Globus pallidus (tissue), 1 donor: Measurements from ENCODE around the gene BUD13.
"Not testable (repeated sequence)": the region's sequence is repeated elsewhere in the genome, so short reads cannot be mapped to it uniquely, and the experiment has no call there.

Source experiments
- DNase-seq: peaks from one replicate; pipeline ENCODE4 v3.0.0-alpha.2; 2015; ENCODE audit warnings: low spot score

BUD13 gene, protein sequence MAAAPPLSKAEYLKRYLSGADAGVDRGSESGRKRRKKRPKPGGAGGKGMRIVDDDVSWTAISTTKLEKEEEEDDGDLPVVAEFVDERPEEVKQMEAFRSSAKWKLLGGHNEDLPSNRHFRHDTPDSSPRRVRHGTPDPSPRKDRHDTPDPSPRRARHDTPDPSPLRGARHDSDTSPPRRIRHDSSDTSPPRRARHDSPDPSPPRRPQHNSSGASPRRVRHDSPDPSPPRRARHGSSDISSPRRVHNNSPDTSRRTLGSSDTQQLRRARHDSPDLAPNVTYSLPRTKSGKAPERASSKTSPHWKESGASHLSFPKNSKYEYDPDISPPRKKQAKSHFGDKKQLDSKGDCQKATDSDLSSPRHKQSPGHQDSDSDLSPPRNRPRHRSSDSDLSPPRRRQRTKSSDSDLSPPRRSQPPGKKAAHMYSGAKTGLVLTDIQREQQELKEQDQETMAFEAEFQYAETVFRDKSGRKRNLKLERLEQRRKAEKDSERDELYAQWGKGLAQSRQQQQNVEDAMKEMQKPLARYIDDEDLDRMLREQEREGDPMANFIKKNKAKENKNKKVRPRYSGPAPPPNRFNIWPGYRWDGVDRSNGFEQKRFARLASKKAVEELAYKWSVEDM

DNA sequence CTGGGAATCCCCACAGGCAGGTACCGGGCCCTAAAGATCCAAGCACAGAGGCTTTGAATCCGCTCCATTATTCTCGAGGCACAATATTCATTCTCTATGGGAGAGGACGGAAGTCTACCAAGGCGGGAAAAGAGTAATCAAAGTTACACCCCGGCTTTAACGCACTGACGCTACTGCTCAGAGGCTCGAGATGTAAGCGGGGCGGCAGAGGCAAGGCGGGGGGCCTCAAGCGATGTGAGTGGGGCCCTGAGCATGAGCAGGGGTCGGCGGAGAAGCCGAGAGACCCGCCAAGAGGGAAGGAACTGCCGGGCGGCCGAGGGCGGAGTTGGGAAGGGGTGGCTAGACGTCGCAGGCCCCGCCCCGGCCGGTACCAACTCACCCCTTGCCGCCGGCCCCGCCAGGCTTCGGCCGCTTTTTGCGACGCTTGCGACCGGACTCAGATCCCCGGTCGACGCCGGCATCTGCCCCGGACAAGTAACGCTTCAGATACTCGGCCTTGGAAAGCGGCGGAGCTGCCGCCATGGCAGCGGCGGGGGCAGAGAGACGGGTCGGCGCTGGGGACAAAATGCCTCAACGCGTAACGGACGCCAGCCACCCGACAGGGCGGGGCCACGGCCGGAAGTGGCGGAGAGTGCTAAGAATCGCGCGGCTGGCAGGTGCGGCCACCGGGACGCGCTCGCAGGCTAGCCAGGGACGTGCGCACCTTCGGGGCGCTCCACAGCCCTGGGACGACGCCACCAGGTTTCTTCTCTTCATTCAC lies at the start of gene BUD13:
TSS of gene BUD13 (minus strand) at position 545 of the 760 bp plus-strand sequence. CDS start at position 522, 23 bp downstream.
- DNase-seq = peak; percentile 84

DNA sequence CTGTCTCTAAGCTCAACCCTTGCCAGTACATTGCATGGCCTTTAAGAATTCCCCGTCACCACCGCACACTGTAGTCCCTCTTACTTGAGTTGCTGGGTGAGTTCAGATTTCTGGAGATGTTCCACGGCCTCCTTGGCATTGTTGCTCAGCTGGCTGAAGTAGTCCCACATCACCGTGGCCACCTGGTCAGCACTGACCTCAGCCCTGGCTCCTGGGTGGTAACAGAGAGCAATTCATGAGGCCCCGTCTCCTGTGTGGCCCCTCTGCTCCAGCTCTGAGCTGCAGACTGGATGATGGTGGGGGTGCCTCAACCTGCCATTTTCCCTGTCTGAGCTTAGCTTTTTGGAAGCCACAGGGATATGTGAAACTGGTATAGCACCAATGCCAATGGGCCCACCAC lies 49.8 kb upstream of the BUD13 start:
- no peak for DNase-seq

DNA sequence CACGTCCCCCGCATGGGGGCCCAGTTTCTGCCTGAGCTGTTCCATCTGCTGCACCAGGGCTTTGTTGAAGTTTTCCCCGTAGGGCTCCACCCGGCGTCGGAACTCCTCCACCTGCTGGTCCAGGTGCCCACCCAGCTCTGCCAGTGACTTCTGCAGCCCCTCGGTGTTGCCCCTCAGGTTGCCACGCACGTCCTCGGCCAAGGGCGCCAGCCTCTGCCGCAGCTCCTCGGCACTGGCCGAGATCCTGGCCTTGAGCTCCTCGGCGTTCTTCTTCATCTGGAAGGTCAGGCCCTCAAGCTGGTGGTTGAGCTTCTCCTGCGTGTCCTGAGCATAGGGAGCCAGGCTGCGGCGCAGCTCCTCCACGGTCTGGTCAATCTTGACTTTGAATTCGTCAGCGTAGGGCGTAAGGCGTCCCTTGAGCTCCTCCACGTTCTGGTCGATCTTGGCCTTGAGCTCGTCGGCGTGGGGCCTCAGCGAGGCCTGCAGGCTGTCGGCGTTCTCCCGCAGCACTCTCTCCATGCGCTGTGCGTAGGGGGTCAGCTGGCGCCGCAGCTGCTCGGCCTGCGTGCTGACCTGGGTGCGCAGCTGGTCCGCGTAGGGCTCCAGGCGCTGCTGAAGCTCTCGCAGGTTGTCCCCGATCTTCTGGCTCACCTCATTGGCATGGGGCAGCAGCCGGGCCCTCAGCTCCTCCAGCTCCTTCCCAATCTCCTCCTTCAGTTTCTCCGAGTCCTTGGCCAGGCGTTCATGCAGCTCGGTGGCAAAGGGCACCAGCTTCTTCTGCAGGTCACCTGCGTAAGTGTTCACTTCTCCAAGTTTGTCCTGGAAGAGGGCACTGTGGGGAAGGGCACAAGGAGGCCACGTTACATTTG lies 48.5 kb upstream of the BUD13 start:
- DNase-seq = no peak

DNA sequence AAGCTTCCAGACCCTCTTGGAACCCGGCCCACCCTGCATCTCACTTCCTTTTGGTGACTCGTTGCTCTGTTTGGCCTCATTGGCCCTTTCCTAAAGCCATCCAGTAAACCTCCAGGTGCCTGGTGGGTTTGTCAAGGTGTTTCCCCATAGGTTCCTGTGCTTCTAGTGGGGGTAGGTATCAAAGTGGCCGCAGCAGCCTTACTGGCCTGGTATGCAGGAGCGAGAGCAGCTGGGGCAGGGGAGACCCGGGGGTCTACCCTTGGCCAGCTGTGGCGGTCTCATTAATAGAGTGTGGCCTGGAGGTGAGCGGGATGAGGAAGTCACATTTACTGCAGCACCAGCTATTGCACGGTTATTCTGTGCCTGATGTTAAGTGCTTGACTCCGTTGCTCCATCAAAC lies 46.3 kb upstream of the BUD13 start:
- no peak for DNase-seq

DNA sequence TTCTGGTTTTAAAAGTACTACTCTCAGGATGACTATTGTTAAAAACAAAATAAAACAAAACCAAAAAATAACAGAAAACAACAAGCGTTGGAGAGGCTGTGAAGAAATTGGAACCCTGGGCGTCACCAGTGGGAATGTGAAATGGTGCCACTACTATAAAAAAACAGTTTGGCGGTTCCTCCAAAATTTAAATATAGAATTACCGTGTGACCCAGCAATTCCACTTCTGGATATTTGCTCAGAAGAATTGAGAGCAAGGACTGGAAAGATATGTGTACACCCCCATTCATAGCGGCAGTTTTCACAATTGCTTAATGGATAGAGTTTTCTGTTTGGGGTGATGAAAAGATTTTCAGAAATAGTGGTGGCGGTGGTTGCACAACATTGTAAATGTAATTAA lies 41.7 kb upstream of the BUD13 start:
- DNase-seq = no peak

DNA sequence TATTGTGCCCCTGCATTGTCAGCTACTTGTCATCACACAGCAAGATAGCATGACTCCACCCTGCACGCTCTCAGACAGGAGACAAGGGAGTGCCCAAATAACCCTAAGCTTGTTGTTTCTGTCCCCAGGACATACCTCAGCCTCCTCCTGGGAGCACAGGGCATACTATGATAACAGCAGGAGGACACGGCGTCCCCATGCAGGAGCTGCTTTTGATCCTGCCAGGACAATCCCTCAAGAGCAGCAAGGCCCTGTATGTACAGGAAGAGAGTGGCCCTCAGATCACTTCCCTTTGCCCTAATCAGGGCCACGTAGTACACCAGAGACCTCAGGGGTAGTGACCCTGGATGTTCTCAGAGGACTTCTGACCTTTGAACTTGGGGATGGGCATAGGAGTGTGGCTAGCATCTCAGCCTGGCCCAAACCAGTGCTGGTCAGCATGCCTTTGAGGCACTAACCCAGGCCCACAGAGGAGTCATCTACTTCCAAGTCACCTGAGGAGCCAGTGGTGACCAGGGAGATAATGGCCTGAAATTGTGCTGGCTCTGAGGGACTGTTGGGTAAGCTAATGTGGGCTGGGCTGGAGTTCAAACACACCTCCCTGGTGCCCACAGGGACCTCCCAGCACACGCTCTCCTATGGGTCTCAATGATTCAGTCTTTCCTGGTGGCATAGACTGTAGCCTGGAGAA lies 41.1 kb upstream of the BUD13 start:
- DNase-seq = no peak

DNA sequence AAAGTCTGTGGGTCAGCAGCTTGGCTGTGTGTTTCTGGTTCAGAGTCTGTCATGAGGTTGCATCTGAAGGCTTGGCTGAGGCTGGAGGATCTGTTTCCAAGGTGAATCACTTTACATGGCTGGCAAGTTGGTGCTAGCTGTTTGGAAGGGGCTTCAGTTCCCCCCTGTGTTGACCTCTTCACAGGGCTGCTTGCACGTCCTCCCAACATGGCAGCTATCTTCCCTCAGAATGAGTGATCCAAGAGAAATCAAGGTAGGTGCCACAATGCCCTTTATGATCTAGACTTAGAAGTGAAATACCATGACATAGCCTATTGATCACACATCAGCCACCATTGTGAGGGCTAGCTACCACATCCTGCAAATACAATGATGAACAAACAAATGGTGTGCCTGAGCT lies 40.4 kb upstream of the BUD13 start:
- no peak for DNase-seq

DNA sequence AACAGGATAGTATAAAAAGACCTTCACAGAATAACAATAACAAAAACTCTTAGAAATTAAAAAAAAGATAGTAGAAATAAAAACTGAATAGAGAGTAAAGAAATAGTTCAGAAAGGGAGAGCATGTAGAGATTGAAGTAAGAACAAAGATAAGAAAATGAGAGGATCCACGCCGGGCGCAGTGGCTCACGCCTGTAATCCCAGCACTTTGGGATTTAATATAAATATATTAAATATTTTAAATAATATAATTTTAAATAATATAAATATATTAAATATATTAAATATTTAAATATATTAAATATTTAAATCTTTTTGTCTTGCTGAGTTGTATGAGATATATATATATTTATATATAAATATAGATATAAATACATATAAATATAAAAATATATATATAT lies 39.3 kb upstream of the BUD13 start:
- no peak for DNase-seq

DNA sequence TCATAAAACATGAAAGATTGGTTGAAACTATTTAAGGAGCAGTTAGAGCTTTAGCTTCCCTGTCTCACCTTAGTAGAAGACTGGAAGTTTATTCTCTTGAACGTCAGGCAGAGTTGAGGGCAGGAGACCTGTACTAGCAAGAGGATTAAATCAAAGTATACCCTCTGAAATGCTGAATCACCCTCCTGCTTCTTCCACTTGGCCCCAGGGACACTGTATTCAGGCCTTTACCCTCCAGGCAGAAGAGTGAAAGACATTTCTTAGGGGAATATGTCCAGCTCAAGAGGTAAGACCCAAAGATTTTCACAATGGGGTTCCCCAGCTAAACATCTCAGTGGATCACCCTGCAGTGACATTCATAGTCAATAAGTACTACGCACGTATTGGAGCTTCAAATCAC lies 38.4 kb upstream of the BUD13 start:
- no peak for DNase-seq

DNA sequence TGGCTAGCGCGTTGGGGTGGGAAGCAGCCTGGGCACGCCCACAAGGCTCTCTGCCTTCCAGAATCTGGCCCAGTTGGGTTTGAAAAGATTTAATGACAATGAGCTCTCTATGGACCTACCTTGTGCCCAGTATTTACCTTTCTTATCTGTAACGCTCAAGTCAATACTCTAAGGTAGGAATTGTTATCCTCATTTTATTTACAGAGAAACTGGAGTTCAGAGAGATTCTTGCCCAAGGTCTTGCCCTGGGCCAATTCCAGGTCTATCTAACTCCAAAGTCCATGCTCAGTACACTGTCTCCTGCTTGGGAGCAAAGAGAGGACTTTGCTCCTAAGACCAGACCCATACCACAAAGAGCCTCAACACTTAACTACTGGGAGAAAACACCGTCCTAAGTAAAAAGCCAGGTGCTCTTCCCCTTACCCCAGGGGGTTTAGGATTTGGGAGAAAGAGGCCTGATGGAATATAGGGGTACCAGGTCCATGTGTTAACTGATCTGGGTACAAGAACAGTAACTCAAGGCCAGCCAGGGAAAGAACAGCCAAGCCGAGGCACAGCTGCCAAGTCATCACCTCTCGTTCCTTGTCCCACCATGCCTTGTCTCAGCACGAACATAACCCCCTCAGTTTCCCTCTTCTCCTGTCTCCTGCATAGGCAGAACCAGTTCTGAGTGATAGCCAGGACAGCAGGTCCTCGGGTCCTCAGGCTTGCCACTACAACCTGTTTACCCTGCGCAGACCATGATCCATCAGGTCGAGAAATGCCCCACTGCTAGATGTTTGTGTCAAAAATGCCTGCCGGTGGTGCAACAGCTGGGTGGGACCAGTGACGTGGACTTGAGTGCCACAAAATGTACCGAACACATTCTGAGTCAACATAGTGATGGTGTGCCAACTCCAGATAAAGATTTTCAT lies 35.7 kb upstream of the BUD13 start:
- no peak for DNase-seq

DNA sequence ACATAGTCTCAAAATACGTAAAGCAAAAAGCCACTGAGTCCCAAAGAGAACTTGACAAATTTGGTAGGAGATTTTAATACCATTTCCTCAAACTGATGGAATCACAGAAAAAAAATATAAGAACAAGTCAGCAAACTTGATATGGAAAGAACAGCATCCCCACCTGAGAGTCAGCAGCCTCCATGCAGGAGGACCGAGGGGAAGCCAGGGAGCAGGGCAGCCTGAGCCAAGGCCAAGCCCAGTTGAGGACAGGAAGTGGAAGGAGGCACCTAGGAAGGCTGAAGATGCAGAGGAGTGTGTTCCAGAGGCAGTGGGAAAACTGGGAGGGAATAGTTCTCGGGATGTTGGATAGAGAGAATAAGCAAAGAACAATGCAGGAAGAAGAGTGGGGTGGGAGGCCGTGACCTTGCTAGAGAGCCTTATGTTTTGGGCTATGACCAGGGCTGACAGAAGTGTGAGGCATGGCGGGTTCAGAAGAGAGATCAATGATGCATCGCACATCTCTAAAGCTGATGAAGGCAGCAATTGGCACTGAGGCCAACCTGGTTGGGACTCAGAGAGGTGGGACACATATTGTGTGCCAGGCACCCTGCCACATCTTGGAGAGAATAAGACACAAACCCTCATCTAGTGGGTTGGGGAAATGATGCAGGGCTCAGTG lies 34.9 kb upstream of the BUD13 start:
- no peak for DNase-seq

DNA sequence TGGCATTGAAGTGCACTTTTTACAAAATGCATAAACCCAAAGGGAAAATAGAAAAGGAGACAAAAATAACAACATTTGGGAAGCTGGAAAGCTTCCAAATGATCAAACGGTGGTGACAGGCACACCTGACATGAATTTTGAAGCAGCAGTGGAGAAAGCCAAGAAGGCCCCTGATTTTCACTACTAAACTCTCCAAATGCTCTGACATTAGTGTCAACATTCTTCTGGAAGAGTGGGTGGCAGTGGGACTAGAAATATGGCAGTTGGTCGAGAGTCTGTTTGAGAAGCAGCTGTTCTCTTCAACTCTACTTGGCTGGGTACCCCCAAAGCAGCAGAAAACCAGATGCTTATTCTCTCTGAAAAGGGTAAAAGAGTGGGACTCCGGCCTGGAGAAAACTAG lies 31.2 kb upstream of the BUD13 start:
- DNase-seq = no peak

DNA sequence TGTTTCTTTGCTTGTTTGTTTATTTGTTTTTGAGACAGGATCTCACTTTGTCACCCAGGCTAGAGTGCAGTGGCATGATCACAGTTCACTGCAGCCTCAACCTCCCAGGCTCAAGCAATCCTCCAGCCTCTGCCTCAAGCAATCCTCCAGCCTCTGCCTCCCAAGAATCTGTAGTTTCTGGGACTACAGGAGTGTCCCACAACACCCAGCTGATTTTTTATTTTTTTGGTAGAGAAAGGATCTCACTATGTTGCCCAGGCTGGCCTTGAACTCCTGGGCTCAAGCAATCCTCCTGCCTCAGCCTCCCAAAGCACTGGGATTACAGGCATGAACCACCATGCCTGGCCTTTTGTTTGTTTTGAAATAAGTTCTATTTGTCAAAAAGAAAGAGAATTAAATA lies 28.9 kb upstream of the BUD13 start:
- not testable (repeated sequence) for DNase-seq

DNA sequence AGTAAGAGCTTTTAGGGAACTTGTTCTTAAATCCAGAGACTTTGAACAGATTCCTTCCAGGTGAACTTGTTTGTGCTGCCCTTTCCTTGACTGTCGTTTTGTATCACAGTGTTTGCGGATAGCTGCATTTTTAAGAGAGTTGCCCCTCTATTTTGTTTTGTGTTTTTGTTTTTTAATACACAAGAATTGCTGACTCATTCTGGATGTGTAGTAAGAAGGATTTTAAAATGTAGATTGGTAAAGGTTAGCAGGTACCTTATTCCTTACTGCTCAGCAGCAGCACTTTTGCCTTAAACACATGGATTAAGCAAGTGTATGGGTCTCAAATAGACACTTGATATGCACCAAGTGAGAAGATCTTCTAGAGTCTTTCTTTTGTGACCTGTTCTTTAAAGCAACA lies 27.8 kb upstream of the BUD13 start:
- no peak for DNase-seq

DNA sequence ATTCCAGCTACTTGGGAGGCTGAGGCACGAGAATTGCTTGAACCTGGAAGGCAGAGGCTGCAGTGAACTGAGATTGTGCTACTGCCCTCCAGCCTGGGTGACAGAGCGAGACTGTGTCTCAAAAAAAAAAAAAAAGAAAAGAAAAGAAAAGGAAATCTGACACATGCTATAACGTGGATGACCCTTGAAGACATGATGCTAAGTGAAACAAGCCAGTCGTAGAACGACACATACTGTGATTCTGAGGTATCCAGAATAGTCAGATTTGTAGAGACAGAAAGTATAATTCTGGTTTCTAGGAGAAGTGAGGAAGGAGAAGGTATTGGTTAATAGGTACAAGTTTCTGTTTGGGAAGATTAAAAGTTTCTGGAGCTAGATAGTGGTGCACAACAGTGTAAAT lies 25.6 kb upstream of the BUD13 start:
- DNase-seq = no peak

DNA sequence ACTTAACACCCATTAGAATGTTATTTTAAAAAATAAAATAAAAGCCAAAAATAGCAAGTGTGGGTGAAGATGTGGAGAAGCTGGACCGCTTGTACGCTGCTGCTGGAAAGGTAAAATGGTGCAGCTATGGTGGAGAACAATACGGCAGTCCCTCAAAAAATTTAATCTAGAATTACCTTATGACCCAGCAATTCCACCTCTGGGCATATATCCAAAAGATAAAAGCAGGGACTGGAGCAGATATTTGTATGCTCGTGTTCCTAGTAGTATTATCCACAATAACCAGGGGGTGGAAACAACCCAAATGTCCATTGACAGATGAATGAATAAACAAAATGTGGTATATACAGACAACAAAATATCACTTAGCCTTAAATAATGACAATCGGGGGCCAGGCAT lies 25.0 kb upstream of the BUD13 start:
- no peak for DNase-seq

DNA sequence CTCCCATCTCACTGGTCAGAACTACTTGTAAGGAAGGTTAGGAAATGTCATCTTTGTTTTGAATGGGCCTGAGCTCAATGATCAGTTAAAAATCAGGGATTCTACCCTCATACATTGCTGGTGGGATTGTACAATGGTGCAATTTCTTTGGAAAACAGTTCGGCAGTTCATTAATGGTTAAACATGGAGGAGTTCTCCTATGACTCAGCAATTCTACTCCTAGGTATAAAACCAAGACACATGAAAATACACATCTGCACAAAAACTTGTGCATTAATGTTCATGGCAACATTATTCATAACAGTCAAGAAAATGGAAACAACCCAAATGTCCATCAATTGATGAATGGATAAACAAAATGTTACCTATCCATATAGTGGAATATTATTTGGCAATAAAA lies 23.8 kb upstream of the BUD13 start:
- no peak for DNase-seq

DNA sequence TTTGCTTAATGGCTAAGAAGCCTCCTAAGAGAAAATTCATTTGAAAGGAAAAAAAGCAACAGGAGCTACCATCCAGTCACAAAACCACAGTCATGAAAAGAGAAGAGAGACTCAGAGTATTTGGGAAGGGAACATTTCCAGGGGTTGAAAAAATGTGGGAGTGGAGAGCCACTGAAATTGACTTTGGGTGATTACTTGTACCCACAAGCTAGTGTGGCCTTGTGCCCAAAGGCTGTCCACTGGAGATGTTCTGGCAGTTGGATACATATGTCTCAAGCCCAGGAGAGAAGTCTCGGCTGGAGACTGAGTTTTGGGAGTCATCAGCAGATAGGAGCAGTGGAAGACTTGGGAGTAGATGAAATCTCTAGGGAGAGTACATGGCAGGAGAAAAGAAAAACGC lies 22.1 kb upstream of the BUD13 start:
- no peak for DNase-seq

DNA sequence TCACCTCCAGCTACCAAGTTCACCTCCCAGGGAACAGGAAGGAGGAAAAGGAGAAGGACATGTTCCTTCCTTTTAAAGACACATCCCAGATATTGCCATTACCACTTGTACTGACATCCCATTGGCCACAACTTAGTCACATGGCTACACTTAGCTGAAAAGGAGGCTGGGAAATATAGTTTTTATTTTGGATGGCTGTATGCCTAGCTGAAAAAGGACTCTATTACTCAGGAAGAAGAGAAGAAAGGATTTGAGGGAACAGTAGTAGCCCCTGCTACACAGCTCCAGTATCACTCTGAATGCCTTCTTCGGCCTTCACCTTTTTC lies 20.9 kb upstream of the BUD13 start:
- no peak for DNase-seq
